HG03039 (cell line): ENCODE measurements around the gene LHFPL3.

Experiments used
- ATAC-seq: cut with Tn5 transposase; IDR thresholded peaks from one replicate; pipeline ENCODE4 v1.9.1; 2021; ENCODE audit warnings: mild to moderate bottlenecking, moderate library complexity; ENCODE audit not compliant: unreplicated experiment

Gene LHFPL3

GRCh38 chr7:104883718-104884452 is 555.5 kb downstream of the LHFPL3 start:
- ATAC-seq: peak; percentile 79

DNA sequence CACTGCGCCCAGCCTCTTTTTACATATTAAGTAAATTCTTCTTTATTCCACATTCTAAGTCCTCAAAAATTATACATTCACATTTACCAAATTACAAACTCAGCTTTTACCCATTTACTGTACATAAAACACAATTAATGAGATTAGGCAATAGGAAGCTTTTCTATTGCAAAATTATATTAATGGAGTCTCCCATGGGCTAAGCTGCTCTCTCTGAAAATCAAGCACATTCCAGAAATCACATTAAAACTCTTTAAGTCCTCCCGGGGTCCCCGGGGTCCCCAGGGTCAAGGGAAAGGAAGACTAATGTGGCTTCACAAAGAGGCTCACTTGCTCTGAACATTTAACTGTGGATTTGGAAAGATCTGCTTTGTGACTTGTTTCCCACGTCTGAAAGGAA is 558.2 kb downstream of the LHFPL3 start:
- ATAC-seq: no peak

GRCh38 chr7:104890216-104890615 is 561.8 kb downstream of the LHFPL3 start:
- no peak for ATAC-seq

DNA sequence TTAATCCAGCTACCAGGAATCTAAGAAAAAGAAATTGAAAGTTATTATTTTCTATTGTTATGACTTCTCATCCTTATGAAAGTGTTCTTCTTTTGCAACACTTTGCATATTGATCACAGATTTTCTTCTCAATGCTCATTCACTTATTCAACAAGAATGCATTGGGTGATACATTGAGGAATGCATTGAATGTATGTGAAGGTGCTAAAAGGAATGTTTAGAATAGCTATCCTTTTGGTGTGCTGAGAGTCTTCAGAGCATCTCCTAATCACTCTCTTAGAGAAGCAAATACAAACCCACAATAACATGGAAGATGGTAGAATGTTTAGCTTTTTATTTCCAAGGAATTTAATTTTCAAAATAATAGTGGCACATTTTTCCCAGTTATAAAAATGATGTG is 563.5 kb downstream of the LHFPL3 start:
- ATAC-seq: no peak

DNA sequence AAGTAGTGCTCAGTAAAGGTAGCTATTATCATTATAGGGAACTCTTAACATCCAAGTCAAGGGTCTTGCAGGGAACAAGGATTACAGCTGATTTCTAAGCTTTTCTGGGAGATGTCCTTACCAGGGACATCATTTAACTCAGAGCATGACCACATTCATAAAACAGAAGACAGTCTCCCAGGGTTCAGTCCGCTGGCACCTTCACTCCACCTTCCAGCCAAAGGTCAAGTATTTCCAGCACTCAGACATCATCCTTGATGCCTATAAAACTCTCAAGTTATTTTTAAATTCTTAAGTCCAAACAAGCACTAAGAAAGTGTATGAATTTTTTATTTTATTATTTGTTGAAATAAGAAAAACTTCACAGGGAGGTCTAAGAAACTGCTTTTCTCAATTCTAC is 565.9 kb downstream of the LHFPL3 start:
- no peak for ATAC-seq

DNA sequence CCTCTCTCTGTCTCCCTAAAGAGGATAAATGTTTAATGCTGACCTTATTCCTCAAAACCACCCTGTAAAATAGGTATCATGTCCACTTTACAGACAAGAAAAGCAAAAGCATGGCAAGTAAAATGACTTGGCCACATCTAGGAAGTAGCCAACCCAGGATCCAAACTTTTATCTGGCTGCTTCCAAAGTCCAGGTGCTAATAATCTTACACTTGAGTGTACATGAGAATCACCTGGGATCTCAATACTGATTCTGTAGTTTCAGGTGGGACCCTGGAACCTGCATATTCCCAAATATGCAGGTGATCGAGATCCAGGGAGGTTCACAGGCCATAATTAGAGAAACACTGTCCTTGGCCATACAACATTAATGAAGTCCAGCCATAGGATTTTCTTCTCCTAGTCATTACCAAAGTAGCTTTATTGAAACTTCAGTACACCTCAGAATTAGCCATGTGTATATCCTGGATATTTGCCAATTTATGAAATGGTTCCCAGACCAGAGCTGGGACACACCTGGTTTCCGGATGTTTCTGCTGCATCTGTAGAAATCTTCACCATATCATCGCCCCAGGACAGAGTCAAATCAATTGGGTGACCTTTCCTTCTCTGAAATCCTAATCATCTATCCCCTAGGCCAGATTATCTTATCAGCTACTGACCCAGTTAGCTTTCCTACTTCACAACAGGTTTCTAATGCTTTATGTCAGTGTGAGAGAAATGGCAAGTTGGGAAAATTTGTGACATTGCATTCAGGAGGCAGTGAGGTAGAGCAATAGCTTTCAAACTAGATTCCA is 566.5 kb downstream of the LHFPL3 start:
- no peak for ATAC-seq

- peak; percentile 44 for ATAC-seq
These were observed 567.3 kb downstream of the LHFPL3 start for GRCh38 chr7:104895522-104896236.

GRCh38 chr7:104898434-104898833 is 570.0 kb downstream of the LHFPL3 start:
- ATAC-seq: no peak

GRCh38 chr7:104900525-104901239 is 572.3 kb downstream of the LHFPL3 start:
- no peak for ATAC-seq

- no peak for ATAC-seq
These were observed 572.8 kb downstream of the LHFPL3 start for GRCh38 chr7:104901240-104901619.

- no peak for ATAC-seq
These were observed 573.8 kb downstream of the LHFPL3 start for GRCh38 chr7:104902183-104902582.

GRCh38 chr7:104903044-104903443 is 574.6 kb downstream of the LHFPL3 start:
- no peak for ATAC-seq

GRCh38 chr7:104903846-104904245 is 575.4 kb downstream of the LHFPL3 start:
- ATAC-seq: no peak

DNA sequence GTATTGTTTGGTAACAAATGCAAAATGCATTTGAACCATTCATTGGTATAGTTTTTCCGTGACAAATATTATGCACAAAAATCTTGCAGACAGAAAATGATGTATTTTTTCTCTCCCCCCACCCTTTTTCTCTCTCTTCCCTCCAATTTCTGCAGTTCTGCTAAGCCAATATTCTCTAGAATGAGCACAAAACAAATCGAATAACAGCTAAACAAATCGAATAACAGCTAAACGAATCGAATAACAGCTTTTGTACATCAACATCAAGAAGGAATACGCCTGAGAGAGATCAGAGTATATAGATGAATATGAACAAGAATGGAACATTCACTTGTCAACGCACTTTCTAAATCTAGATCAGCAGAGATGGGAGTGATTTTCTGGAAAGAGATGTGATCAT is 577.6 kb downstream of the LHFPL3 start:
- no peak for ATAC-seq

DNA sequence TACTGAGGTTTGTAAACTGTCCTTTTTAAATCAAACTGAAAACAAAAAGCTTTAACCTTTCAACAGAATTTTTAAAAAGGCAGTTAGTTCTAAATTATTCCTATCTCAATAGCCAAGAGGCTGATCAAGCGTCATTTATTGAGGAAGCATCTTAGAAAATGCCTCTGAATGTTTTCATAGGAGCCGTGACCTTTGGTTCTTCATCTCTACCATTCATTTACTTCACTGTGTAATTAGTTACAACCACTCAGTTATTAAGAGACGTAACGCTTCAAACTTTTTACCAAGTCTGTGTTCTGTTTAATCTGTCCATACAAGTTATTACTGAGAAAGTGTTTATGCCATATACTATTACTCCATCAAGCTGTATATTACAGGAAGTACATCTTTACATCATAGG is 578.2 kb downstream of the LHFPL3 start:
- no peak for ATAC-seq

GRCh38 chr7:104908636-104909035 is 580.2 kb downstream of the LHFPL3 start:
- ATAC-seq: no peak

GRCh38 chr7:104909096-104909495 is 580.7 kb downstream of the LHFPL3 start:
- ATAC-seq: no peak

DNA sequence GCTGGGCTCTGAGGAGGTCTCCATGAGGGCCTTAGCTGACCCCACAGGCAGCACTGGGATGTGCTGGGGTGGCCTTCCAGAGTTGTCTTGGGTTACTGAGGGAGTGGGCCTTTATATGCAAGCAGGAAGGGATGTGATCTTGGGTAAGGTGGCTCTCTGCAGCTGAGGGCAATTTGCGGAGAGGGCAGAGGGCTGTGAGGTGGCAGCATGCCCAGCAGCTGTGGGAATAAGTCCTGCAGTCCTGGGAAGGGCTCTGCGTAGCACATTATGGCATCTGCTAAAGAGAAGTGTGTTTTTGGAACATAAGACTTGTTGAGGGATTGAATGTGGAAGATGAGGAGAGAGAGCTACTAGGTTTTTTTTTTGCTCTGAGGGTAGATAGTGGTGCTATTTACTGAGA is 586.0 kb downstream of the LHFPL3 start:
- ATAC-seq: no peak

DNA sequence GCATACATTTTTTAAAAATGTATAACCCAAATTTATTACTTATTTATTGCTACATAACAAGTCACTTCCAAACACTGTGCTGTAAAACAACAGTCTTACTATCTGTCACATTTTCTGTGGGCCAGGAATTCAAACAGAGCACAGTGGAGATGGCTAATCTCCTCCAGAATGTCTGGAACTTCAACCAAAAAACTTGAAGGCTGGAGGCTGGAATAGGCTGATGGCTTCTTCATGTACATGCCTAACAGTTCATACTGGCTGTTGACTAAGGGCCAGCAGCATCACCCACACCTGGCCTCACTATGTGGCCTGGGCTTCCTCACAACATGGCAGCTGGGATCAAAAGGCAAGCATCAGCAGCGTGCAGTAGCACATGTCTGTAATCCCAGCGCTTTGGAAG is 593.2 kb downstream of the LHFPL3 start:
- ATAC-seq: no peak

GRCh38 chr7:104922182-104923009 is 594.0 kb downstream of the LHFPL3 start:
- no peak for ATAC-seq
